ENCODE measurements around the gene WDR38.

WDR38 gene, protein sequence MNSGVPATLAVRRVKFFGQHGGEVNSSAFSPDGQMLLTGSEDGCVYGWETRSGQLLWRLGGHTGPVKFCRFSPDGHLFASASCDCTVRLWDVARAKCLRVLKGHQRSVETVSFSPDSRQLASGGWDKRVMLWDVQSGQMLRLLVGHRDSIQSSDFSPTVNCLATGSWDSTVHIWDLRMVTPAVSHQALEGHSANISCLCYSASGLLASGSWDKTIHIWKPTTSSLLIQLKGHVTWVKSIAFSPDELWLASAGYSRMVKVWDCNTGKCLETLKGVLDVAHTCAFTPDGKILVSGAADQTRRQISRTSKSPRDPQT

GRCh38 chr9:124852829-124853531 lies at the start of gene WDR38:
Gene WDR38 (plus strand): TSS chr9:124853460. CDS start chr9:124853532, 72 bp downstream.
- DNase-seq: peak; percentile 5

- DNase-seq: no peak
Measured at GRCh38 chr9:124803911-124804310, 49.3 kb upstream of the WDR38 start.

DNA sequence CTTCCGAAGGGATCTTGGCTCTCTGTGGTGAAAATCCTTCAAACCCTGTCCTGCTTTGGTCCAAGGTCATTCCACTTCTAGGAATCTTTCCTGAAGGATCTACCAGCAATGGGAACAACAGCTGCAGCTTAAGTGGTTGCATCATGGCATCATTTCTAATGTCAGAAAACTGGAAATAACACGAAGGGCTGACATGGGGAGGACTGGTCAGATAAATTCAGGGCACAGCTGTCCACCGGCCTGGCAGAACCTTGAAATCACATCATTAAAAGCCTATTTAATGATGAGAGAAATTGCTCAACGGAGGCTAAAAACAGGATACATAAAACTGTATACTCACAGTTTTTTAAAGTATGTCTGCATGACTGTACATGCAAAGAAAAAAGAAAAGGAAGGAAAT lies 48.1 kb upstream of the WDR38 start:
- no peak for DNase-seq

DNA sequence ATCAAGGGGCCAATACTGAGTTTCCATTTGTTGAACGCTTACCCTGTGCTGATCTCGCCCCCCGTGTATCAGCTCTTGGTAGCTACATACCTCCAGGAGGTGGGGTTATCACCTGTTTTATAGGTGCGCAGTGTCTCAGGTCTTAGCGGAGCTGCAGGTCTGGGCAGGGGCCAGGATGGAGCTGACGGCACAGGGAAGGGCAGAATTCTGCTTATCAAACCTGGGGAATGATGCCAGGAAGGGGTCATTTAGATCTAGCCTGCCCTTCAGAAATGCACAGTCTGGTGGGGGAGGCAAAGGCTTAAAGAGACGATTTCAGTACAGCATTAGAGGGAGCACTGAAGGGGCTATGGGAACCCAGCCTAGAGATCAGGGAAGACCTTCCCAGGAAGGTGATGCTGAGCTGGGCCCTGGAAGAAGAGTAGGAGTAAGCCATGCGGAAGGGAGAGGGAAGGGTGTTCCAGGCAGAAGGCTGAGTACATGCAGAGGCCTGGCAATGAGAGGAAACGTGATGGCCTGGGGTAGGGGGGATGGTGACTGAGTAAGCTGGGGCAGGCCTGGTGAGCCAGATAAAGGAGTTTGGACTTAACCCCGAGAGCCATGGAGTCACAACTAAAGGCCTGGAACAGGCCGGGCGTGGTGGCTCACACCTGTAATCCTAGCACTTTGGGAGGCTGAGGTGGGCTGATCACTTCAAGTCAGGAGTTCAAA lies 44.9 kb upstream of the WDR38 start:
- no peak for DNase-seq

DNA sequence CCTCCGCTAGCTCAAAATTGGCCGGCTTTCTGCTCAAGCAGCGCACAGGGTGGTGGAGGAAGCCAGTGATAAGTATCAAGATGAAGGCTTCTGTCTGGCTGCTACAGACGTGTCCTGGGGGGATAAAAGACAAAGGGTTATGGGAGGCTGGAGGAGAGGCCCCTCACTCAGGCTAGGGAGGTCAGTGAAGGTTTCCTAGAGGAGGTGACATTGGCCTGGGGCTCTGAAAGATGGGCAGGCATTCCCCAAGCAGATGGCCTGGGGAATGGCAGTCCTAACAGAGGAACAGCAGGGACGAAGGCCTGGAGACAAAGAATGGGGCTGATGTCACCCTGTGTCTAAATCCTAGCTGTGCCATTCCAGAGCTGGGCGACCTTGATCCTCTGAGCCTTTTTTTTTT lies 44.0 kb upstream of the WDR38 start:
- DNase-seq: no peak

DNA sequence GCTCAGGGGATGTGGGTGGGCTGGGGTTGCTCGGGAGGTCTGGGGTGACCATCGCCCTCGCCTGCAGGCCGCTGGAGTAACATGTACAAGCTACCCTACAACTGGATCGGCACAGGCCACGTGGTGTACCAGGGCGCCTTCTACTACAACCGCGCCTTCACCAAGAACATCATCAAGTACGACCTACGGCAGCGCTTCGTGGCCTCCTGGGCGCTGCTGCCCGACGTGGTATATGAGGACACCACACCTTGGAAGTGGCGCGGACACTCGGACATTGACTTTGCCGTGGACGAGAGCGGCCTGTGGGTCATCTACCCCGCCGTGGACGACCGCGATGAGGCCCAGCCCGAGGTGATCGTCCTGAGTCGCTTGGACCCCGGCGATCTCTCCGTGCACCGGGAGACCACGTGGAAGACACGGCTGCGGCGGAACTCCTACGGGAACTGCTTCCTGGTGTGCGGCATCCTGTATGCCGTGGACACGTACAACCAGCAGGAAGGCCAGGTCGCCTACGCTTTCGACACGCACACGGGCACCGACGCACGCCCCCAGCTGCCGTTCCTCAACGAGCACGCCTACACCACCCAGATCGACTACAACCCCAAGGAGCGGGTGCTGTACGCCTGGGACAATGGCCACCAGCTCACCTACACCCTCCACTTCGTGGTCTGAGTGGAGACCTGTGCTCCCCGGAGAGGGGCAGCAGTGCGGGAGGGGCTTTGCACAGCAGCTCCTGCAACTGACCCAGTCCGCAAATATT lies 43.3 kb upstream of the WDR38 start:
- DNase-seq: no peak

- no peak for DNase-seq
Measured at GRCh38 chr9:124810663-124811355, 42.5 kb upstream of the WDR38 start.

- DNase-seq: peak; percentile 4
Measured at GRCh38 chr9:124812441-124812876, 40.8 kb upstream of the WDR38 start.

GRCh38 chr9:124813041-124813440 lies 40.2 kb upstream of the WDR38 start:
- no peak for DNase-seq

GRCh38 chr9:124813501-124814163 lies 39.6 kb upstream of the WDR38 start:
- no peak for DNase-seq

DNA sequence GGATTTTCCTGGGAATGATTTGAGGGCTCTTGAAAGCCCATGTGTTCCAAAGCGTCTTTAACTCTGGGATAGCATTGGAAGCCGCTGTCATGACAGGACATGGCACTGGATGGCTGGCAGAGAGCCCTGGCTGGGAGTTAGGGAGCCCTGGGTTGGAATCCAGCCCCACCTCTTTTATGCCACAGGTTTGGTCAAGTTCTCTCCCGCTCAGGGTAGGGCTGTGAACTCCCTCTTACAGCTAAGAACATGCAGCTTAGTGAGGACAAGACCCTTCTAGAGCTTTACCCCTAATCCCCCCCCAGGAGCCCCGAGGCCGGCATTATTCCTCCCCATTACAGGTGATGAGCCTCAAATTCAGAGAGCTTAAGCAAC lies 39.1 kb upstream of the WDR38 start:
- no peak for DNase-seq

DNA sequence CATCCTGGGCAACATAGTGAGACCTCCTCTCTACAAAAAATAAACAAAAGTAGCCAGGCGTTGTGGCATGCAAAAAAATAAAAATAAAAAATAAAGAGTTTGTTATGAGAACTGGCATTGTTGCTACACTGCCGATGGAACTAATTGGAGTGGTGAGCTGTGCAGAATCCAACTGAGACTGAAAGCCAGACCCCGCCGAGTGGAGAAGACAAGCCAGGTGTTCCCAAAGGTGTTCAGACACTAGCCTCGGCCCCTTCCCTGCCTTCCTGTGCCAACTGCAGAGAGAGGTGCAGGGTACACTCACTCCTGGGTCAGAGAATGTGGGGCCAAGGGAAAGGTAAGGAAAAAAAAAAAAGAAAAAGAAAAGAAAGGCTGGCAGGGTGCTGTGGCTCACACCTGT lies 37.7 kb upstream of the WDR38 start:
- no peak for DNase-seq

DNA sequence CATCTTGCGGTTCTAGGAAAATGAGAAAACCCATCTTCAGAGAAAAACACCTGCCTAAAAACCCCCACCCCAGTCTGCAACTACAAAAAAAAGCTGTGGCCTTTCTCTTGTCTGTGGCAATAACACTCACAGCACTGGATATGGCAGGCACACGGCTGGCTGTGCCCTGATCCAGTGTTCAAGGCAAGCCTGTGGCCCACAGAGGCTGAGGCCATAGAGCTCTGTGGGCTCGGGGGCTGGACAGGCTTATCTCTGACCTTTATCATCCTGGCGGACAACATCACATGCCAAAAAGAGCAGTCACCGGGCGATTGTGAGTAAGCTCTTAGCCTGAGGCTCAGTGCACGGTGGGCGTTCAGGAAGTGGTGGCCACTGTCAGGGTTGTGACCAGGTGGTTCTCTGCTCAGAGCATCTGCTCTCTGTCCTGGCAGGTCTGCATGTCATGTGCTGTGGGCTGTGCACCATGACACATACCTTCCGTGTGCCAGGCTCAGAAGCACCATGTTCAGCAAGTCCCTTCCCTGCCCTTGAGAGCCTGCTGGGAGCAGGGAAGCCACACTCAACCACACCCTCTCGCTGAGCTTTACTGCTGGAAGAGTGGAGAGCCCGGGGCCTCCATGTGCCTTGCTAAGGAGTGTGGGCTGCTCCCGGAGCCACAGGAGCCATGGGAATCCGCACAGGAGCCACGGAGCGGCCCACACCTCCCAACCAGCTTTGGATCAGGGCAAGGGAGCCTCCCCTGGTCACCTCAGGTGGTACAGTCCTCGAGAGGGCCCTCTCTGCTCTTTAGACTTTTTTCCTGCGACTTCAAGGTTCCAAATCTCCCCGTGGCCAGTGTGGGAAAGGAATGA lies 34.6 kb upstream of the WDR38 start:
- no peak for DNase-seq

DNA sequence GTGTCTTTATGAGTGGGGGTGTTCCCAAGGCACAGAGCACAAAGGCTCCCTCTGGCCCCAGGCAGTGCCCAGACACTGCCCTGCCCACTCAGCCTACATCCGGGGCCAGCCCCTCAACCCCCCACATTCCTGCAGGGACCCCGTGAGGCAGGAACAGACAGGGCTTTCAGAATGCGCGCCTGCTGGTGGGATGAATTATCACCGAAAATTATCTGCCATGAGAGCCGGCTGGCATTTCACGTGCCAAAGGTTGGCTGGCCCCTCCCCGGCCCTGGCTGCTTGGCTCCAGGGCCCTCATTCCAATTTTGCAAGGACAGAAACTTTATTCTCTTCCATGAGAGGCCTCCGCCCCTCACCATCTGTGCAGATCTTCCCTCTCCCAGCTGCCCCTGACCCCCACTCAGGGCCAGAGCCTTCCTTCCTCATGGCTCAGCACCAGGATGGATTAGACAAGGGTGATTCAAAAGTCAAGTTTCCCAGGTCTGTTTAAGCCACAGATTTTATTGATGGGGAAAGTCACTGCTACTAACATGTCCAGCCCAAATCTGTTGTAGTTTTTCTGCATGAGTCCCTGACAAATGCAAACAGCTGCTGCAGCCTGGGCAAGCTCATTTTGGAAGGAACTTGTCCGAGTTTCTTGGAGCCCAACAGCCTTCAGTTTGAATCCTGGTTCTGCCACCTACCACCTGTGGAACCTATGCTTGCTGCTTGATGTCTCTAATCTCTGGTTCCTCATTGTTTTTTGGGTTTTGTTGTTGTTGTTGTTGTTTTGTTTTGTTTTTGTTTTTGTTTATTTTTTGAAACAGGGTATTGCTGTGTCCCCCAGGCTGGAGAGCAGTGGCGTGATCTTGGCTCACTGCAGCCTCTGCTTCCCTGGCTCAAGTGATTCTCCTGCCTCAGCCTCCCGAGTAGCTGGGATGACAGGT lies 32.3 kb upstream of the WDR38 start:
- no peak for DNase-seq

DNA sequence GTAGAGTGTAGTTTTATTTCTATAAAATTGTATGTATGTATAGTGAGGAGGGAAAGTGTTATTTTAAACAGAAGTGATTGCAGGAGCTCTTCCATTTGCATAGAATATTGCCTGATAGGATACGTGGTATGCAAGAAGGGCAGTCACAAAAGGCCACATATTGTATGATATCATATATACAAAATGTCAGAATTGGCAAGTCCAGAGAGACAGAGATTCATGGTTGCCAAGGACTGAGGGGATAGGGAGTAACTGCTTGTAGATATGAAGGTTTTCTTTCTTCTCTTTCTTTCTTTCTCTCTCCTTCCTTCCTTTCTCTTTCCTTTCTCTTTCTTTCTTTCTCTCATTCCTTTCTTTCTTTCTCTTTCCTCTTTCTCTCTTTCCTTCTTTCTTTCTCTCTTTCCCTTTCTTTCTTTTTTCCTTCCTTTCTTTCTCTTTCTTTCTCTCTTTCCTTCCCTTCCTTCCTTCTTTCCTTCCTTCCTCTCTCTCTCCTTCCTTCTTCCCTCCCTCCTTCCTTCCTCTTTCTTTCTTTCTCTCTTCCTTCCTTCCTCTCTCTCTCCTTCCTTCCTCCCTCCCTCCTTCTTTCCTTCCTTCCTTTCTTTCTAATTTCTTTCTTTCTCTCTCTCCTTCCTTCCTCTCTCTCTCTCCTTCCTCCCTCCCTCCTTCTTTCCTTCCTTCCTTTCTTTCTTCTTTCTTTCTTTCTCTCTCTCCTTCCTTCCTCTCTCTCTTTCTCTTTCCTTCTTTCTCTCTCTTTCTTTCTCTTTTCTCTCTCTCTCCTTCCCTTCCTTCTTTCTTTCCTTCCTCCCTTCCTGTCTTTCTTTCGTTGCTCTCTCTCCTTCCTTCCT lies 24.5 kb upstream of the WDR38 start:
- no peak for DNase-seq

GRCh38 chr9:124829334-124829669 lies 24.0 kb upstream of the WDR38 start:
- no peak for DNase-seq

GRCh38 chr9:124830593-124830992 lies 22.7 kb upstream of the WDR38 start:
- DNase-seq: no peak

DNA sequence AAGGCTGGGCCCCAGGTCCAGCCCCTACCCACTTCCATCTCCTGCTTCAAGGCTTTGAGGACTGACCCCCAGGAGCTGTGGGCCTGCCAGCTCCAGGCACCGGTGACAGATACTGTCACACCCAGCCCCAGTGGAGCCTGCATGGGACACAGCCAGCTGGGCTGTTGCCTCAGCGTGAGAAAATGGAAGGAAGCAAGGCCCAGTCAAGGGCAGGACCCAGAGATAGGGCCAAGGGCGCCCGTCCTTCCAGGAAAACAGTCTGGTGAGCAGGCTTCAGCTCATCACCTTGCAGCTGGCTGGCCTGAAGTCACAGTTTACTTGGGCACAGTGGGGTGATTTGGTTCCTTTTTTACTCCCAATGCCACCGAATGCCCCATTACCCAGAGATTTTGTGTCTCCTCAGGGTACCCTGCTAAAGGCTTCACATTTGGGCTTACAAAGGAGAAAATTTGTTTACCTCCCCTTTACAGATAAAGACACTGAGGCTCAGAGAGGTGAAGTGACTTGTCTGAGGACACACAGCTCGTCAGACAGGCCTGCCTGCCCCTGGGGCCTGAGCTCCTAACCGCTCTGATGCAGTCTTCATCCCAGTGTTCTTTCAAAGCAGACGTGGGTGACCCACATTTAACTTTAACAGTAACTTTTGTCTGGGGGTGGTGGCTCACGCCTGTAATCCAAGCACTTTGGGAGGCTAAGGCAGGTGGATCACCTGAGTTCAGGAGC lies 21.5 kb upstream of the WDR38 start:
- DNase-seq: no peak

Data from GOT3 (cell line).